ENCODE data around the gene SULT1E1.

The SULT1E1 gene

DNA sequence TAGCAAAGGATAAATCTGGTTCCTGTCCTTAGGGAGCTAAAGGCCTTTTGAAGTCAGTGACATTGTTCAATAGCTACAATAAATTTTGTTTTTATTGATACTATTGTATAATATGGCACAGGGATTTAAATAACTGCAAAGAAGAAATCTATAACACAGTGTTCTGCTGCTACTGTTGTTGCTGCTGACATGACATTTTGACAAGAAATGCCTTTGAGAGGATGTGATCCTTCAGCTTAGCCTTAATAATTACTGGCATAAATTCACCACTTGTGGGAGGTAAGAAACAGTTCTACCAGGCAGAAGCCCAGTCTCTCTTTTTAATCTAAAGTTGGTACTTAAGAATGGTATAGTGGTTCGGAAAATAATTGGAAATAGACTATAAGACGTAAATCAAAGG, 4.1 kb downstream of the SULT1E1 start:
- DNase-seq (ENCODE audit: low read depth, low spot score): no peak
- TF ChIP-seq, protein P1, sequence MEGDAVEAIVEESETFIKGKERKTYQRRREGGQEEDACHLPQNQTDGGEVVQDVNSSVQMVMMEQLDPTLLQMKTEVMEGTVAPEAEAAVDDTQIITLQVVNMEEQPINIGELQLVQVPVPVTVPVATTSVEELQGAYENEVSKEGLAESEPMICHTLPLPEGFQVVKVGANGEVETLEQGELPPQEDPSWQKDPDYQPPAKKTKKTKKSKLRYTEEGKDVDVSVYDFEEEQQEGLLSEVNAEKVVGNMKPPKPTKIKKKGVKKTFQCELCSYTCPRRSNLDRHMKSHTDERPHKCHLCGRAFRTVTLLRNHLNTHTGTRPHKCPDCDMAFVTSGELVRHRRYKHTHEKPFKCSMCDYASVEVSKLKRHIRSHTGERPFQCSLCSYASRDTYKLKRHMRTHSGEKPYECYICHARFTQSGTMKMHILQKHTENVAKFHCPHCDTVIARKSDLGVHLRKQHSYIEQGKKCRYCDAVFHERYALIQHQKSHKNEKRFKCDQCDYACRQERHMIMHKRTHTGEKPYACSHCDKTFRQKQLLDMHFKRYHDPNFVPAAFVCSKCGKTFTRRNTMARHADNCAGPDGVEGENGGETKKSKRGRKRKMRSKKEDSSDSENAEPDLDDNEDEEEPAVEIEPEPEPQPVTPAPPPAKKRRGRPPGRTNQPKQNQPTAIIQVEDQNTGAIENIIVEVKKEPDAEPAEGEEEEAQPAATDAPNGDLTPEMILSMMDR (IDR thresholded peaks at IDR 0.05; ENCODE audit: low read depth, low read length): no peak
- in situ Hi-C loops (cut with HindIII; ENCODE audit: low sequenced_read_pairs): no loop called here
- no peak overlapping the region for H3K4me3 ChIP-seq (ENCODE audit: low read depth, low read length)

DNA sequence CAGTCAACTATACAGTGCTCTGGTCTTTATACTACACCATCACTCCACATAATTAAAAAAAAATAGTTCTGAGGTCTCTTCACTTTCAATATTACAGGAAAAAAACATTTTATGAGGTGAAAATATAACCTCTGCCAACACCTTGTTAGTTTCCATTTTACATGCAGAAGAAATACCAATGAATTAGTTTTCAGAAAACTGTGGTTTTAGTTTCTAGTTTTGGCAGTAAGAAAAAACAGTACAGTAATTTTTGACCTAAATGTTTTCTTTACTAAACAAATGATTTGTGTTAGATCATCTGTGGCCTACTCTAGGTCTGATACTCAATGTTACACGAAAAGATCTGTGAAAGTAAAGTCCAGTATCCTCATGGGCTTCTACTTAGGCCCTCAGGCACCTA, 10.0 kb downstream of the SULT1E1 start:
- in situ Hi-C loops (cut with HindIII; ENCODE audit: low sequenced_read_pairs): no loop called here
- no peak for DNase-seq (ENCODE audit: low read depth, low spot score)
- H3K4me3 ChIP-seq (ENCODE audit: low read depth, low read length): no peak overlapping the region
- TF ChIP-seq, protein P1 (IDR thresholded peaks at IDR 0.05; ENCODE audit: low read depth, low read length): no peak

DNA sequence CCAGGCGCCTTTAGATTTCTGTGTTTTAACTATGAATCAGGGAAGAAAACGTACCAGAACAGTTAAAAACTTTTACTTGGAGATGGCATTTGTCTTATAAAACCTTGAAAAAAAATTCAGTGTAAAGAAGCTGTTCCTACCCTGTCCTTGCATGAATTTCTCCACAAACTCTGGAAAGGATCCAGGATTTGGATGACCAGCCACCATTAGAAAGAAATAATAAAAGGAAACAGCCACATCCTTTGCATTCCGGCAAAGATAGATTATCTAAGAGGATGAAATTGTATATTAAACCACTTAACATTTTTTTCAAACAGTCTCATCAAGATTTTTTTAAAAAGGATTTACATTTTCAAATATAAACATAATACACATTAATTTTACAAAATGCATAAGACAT, 10.6 kb downstream of the SULT1E1 start:
- TF ChIP-seq, protein P1 (IDR thresholded peaks at IDR 0.05; ENCODE audit: low read depth, low read length): no peak
- no peak for DNase-seq (ENCODE audit: low read depth, low spot score)
- no peak overlapping the region for H3K4me3 ChIP-seq (ENCODE audit: low read depth, low read length)
- in situ Hi-C loops (cut with HindIII; ENCODE audit: low sequenced_read_pairs): no loop called here

DNA sequence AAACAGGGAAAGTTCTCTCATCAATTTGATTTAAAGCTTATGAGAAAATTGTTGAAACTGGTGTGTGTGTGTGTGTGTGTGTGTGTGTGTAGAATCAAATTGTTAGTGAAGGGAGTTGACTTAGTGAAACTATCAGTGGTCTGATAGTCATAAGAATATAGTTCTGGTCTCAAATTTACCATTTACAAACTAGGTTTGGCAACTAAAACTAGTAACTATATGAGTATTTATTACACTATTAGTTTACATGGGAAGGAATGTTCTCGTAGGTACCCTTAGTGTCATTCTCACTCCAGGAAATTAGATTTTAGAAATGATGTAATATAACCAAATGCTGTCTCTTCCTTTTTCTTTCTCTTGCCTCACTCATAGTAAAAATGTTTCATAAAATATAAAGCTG, 11.9 kb downstream of the SULT1E1 start:
- DNase-seq (ENCODE audit: low read depth, low spot score): no peak
- no peak overlapping the region for H3K4me3 ChIP-seq (ENCODE audit: low read depth, low read length)
- in situ Hi-C loops (cut with HindIII; ENCODE audit: low sequenced_read_pairs): no loop called here
- TF ChIP-seq, protein P1 (IDR thresholded peaks at IDR 0.05; ENCODE audit: low read depth, low read length): no peak

DNA sequence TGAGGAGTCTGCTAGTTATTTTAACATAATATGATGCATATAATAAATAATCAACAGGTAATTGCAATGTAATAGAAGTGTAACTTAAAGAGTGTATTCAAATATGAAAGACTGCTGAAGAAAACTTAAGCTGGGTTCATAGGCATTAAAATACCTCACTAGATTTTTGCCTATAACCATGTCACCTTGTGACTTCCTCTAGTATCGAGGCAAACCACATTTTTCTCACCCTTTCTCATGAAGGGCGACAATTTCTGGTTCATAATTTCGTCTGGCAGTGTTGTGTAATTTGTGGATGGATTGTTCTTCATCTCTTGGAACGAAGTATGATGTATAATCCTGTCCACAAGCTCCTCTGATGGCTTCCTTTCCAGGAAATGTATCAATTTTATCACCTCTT, 16.0 kb downstream of the SULT1E1 start:
- TF ChIP-seq, protein P1 (IDR thresholded peaks at IDR 0.05; ENCODE audit: low read depth, low read length): no peak
- no peak for DNase-seq (ENCODE audit: low read depth, low spot score)
- in situ Hi-C loops (cut with HindIII; ENCODE audit: low sequenced_read_pairs): no loop called here
- H3K4me3 ChIP-seq (ENCODE audit: low read depth, low read length): no peak overlapping the region

DNA sequence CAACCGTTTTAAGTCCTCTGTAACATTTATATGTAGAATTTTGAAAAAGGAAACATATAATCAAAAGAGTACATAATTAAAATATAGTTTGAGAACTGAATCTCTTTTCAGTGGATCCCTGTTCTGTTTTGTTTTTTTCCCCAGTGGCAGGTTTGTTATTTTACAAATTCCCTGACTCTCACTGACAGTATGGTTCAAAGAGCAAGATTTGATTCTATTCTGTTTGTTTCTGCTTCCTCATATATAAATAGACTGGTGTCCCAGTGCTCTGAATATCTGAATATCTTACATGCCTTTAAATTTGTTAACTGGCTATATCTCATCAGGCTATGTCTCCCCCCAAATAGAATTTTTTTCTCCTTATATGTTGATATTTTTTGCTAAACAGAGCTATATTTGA, 16.6 kb downstream of the SULT1E1 start:
- TF ChIP-seq, protein P1 (IDR thresholded peaks at IDR 0.05; ENCODE audit: low read depth, low read length): no peak
- in situ Hi-C loops (cut with HindIII; ENCODE audit: low sequenced_read_pairs): no loop called here
- no peak for DNase-seq (ENCODE audit: low read depth, low spot score)
- H3K4me3 ChIP-seq (ENCODE audit: low read depth, low read length): no peak overlapping the region

DNA sequence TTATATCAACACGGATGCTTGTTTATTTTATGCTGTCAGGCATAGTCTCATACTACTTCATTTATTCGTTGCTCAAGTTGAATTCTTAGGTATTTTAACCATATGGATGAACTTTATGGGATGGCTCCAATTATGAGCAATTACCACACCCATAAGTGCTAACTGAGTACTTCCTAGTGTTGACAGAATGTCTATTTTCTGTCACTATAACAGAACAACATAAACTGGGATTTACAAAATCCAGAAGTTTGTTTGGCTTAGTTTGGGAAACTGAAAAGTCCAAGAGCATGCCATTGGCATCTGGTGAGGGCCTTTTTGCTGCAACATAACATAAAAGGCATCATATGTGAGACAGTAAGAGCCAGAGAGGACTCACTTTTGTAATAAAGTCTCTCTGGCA, 21.0 kb downstream of the SULT1E1 start:
- DNase-seq (ENCODE audit: low read depth, low spot score): no peak
- TF ChIP-seq, protein P1 (IDR thresholded peaks at IDR 0.05; ENCODE audit: low read depth, low read length): no peak
- in situ Hi-C loops (cut with HindIII; ENCODE audit: low sequenced_read_pairs): no loop called here
- H3K4me3 ChIP-seq (ENCODE audit: low read depth, low read length): no peak overlapping the region

Data from astrocyte of the spinal cord (primary cell).